Hepatocyte (in vitro differentiated cells): Measurements from ENCODE around the gene NFE2.

Experiments used
- EZH2 ChIP-seq: fragments of 200-600 bp; sonication (generic); IDR thresholded peaks from 2 replicates; pipeline ENCODE4 v1.6.1; 2016; ENCODE audit warnings: antibody characterized with exemption, mild to moderate bottlenecking, borderline replicate concordance
- EZH2phosphoT487 ChIP-seq: fragments of 200-600 bp; sonication (generic); IDR thresholded peaks from one replicate; pipeline ENCODE4 v1.6.1; 2018; ENCODE audit warnings: antibody characterized with exemption, mild to moderate bottlenecking, low read depth, moderate library complexity; ENCODE audit not compliant: unreplicated experiment, severe bottlenecking
- TF ChIP-seq, protein P1 (sequence below): fragments of 200-600 bp; sonication (generic); IDR thresholded peaks from 2 replicates; pipeline ENCODE4 v1.5.1; 2016; ENCODE audit warnings: antibody characterized with exemption, mild to moderate bottlenecking; ENCODE audit not compliant: poor library complexity

DNA sequence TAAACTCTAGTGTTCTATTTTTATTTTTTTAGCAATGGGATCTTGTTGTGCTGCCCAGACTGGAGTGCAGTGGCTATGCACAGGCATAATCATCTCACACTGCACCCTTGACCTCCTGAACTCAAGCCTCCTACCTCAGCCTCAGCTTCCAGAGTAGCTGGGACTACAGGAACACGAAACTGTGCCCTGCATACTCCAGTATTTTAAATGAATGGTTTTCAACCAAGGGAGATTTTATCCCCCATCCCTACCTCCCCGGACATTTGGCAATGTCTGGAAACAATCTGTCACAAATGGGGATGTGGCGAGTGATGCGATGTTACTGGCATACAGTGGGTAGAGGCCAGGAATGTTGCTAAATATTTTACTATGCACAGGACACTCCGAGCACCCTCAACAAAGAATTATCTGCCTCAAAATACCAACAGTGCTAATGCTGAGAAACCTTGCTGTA, 23.0 kb downstream of the NFE2 start:
- no peak for TF ChIP-seq EZH2phosphoT487
- TF ChIP-seq, protein P1, sequence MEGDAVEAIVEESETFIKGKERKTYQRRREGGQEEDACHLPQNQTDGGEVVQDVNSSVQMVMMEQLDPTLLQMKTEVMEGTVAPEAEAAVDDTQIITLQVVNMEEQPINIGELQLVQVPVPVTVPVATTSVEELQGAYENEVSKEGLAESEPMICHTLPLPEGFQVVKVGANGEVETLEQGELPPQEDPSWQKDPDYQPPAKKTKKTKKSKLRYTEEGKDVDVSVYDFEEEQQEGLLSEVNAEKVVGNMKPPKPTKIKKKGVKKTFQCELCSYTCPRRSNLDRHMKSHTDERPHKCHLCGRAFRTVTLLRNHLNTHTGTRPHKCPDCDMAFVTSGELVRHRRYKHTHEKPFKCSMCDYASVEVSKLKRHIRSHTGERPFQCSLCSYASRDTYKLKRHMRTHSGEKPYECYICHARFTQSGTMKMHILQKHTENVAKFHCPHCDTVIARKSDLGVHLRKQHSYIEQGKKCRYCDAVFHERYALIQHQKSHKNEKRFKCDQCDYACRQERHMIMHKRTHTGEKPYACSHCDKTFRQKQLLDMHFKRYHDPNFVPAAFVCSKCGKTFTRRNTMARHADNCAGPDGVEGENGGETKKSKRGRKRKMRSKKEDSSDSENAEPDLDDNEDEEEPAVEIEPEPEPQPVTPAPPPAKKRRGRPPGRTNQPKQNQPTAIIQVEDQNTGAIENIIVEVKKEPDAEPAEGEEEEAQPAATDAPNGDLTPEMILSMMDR, result no peak
- TF ChIP-seq EZH2, result no peak
